GM18507 (cell line): ENCODE results near the gene SGCB.

Experiments
- DNase-seq: peaks from one replicate; pipeline ENCODE4 v3.0.0; 2011; ENCODE audit warnings: low read depth; ENCODE audit not compliant: insufficient read length; ENCODE audit errors: extremely low spot score
- FAIRE-seq: peaks from 2 replicates; lab custom pipeline; 2011; peaks lifted over from hg19 to GRCh38; lab: Jason Lieb, UNC

Gene SGCB

GRCh38 chr4:52032005-52032404 is 6.1 kb downstream of the SGCB start:
- no peak for DNase-seq

GRCh38 chr4:52028970-52029369 is 9.1 kb downstream of the SGCB start:
- FAIRE-seq = no peak
- DNase-seq = no peak

More at GRCh38 chr4:52032005-52032404, 6.1 kb downstream of the SGCB start:
- no peak for FAIRE-seq

- FAIRE-seq = no peak
- no peak for DNase-seq
Observed at GRCh38 chr4:52019936-52020657, 18.0 kb downstream of the SGCB start, which contains the start of gene LRRC66. Gene LRRC66, minus strand, starts transcription at chr4:52020363. Its CDS starts 2,750 bp downstream, at chr4:52017613.

GRCh38 chr4:52017814-52018213 is 20.3 kb downstream of the SGCB start:
- FAIRE-seq = no peak

GRCh38 chr4:52016981-52017380 is 21.1 kb downstream of the SGCB start:
- DNase-seq (no peak), FAIRE-seq (no peak)

More at GRCh38 chr4:52017814-52018213, 20.3 kb downstream of the SGCB start:
- no peak for DNase-seq

- no peak for DNase-seq
- FAIRE-seq = no peak
Observed at GRCh38 chr4:52015366-52015765, 22.7 kb downstream of the SGCB start.

- DNase-seq (no peak), FAIRE-seq (no peak)
Observed at GRCh38 chr4:52014903-52015302, 23.2 kb downstream of the SGCB start.

- FAIRE-seq (no peak), DNase-seq (no peak)
Observed at GRCh38 chr4:52012651-52013050, 25.4 kb downstream of the SGCB start.

GRCh38 chr4:52010986-52011385 is 27.1 kb downstream of the SGCB start:
- FAIRE-seq = no peak

GRCh38 chr4:52006887-52007286 is 31.2 kb downstream of the SGCB start:
- DNase-seq (no peak), FAIRE-seq (no peak)

More at GRCh38 chr4:52010986-52011385, 27.1 kb downstream of the SGCB start:
- DNase-seq = no peak

GRCh38 chr4:52005604-52006273 is 32.4 kb downstream of the SGCB start:
- DNase-seq = no peak
- FAIRE-seq = no peak

- FAIRE-seq = no peak
Observed at GRCh38 chr4:52004414-52004813, 33.7 kb downstream of the SGCB start.

GRCh38 chr4:52001616-52002015 is 36.5 kb downstream of the SGCB start:
- DNase-seq (no peak), FAIRE-seq (no peak)

More at GRCh38 chr4:52004414-52004813, 33.7 kb downstream of the SGCB start:
- DNase-seq = no peak

- no peak for FAIRE-seq
- DNase-seq = no peak
Observed at GRCh38 chr4:51999250-51999649, 38.8 kb downstream of the SGCB start.

- FAIRE-seq = no peak
- DNase-seq = no peak
Observed at GRCh38 chr4:51998837-51999236, 39.3 kb downstream of the SGCB start.

GRCh38 chr4:51997647-51998046 is 40.5 kb downstream of the SGCB start:
- FAIRE-seq (no peak), DNase-seq (no peak)

- FAIRE-seq = no peak
Observed at GRCh38 chr4:51995647-51996220, 42.4 kb downstream of the SGCB start.

More at GRCh38 chr4:51995647-51996220, 42.4 kb downstream of the SGCB start:
- no peak for DNase-seq
